B cell (primary cell): Measurements from ENCODE around the gene NUP93. TPM values are rescaled to one million over a fixed set of nuclear protein-coding genes. Genes with fewer than 3 reads are reported as not detected.

ENCODE experiments used
- ATAC-seq: fragments of 200-7000 bp; cut with Tn5 transposase; one replicate; pipeline ENCODE4 v1.10.0; 2021; ENCODE audit warnings: low read depth, mild to moderate bottlenecking, moderate number of reproducible peaks, moderate library complexity
- CTCF ChIA-PET: fragments of 350-600 bp; sonication (Branson Sonifier 250); formaldehyde crosslinking; loops from one replicate; lab custom pipeline; 2021; ENCODE audit warnings: antibody characterized with exemption, inconsistent platforms; lab: Charles Lee
- POLR2A ChIA-PET: fragments of 350-600 bp; sonication (Branson Sonifier 250); formaldehyde crosslinking; loops from one replicate; lab custom pipeline; 2021; ENCODE audit warnings: antibody characterized with exemption; lab: Charles Lee
- DNase-seq: peaks from one replicate; pipeline ENCODE4 v3.0.0; 2013
- H2AFZ ChIP-seq: 2 replicates; pipeline ENCODE4 v1.6.1; 2012; ENCODE audit warnings: mild to moderate bottlenecking, low read depth, low read length; ENCODE audit not compliant: insufficient read depth, poor library complexity, severe bottlenecking
- H3K27ac ChIP-seq, 2 donors: 1 replicate in 1 of 2; 2 replicates in 1 of 2; pipeline ENCODE4 v1.5.1; 2012 to 2013; ENCODE audit warnings: low read length in 2 of 2, mild to moderate bottlenecking in 2 of 2, moderate library complexity in 1 of 2
- H3K27me3 ChIP-seq, 4 experiments: fragments of 200-600 bp in 1 of 4; sonication (generic) in 1 of 4; replicated peaks in 1 of 4; 1 replicate in 2 of 4; 2 replicates in 2 of 4; pipeline versions ENCODE4 v1.6.1 to v1.7.0; 2013 to 2016; ENCODE audit warnings: low read length in 3 of 4, mild to moderate bottlenecking in 2 of 4, mixed read lengths in 1 of 4, moderate library complexity in 1 of 4; ENCODE audit not compliant: insufficient read depth in 4 of 4, control insufficient read depth in 3 of 4; ENCODE audit errors: control extremely low read depth in 1 of 4
- H3K36me3 ChIP-seq, 2 experiments: replicated peaks in 1 of 2; 1 replicate in 1 of 2; 2 replicates in 1 of 2; pipeline versions ENCODE4 v1.6.1 to v1.7.1; 2013; ENCODE audit warnings: low read length in 1 of 2; ENCODE audit not compliant: insufficient read depth in 2 of 2, control insufficient read depth in 1 of 2; ENCODE audit errors: control extremely low read depth in 1 of 2, extremely low read depth in 1 of 2
- H3K4me1 ChIP-seq, 2 donors: fragments of 200-600 bp in 1 of 2; sonication (generic) in 1 of 2; 1 replicate in 1 of 2; 2 replicates in 1 of 2; pipeline versions ENCODE4 v1.5.1 to v1.6.1; 2013 to 2017; ENCODE audit warnings: low read length in 2 of 2; ENCODE audit not compliant: control insufficient read depth in 2 of 2, insufficient read depth in 2 of 2
- H3K4me2 ChIP-seq: replicated peaks from 2 replicates; pipeline ENCODE3; 2012; ENCODE audit warnings: mild to moderate bottlenecking, low read depth, low read length; ENCODE audit not compliant: poor library complexity, severe bottlenecking
- H3K4me3 ChIP-seq, 5 experiments: fragments of 200-600 bp in 1 of 5; sonication (generic) in 1 of 5; 1 replicate in 3 of 5; 2 replicates in 2 of 5; pipeline versions ENCODE4 v1.5.1 to v1.7.0; 2011 to 2016; ENCODE audit warnings: low read length in 4 of 5, mild to moderate bottlenecking in 4 of 5, low read depth in 2 of 5, control low read depth in 1 of 5, moderate library complexity in 1 of 5; ENCODE audit not compliant: insufficient read depth in 1 of 5; ENCODE audit errors: control extremely low read depth in 1 of 5, extremely low read depth in 1 of 5
- H3K79me2 ChIP-seq: fragments of 200-600 bp; sonication (generic); one replicate; pipeline ENCODE4 v1.6.0; 2016; ENCODE audit warnings: low read length; ENCODE audit not compliant: control insufficient read depth, insufficient read depth
- H3K9ac ChIP-seq: fragments of 200-600 bp; sonication (generic); 2 replicates; pipeline ENCODE4 v1.6.1; 2017; ENCODE audit warnings: mild to moderate bottlenecking, low read length, moderate library complexity
- H3K9me3 ChIP-seq, 3 donors: one replicate each; pipeline versions ENCODE4 v1.6.1 to v1.7.1; 2013; ENCODE audit warnings: low read length in 2 of 3; ENCODE audit not compliant: control insufficient read depth in 2 of 3, insufficient read depth in 1 of 3; ENCODE audit errors: control extremely low read depth in 1 of 3
- H4K20me1 ChIP-seq: 2 replicates; pipeline ENCODE4 v1.6.0; 2012; ENCODE audit warnings: mild to moderate bottlenecking, low read length; ENCODE audit not compliant: insufficient read depth, control insufficient read depth, poor library complexity, severe bottlenecking
- H3K27ac Mint-ChIP-seq: one replicate; pipeline ENCODE4 v1.8.0; 2021; ENCODE audit warnings: mixed read lengths
- H3K27me3 Mint-ChIP-seq: one replicate; pipeline ENCODE4 v1.8.0; 2021; ENCODE audit warnings: mixed read lengths
- H3K4me1 Mint-ChIP-seq: one replicate; pipeline ENCODE4 v1.8.0; 2021; ENCODE audit warnings: mixed read lengths
- H3K4me3 Mint-ChIP-seq: one replicate; pipeline ENCODE4 v1.8.0; 2021; ENCODE audit warnings: mixed read lengths
- H3K9me3 Mint-ChIP-seq: one replicate; pipeline ENCODE4 v1.8.0; 2022; ENCODE audit warnings: mixed read lengths; ENCODE audit not compliant: insufficient read depth
- CTCF ChIP-seq: fragments of 200-600 bp; IDR thresholded peaks from one replicate; pipeline ENCODE4 v1.8.0; 2022; ENCODE audit warnings: antibody characterized with exemption, mild to moderate bottlenecking
- EZH2 ChIP-seq: IDR thresholded peaks from 2 replicates; pipeline ENCODE4 v1.6.1; 2012; ENCODE audit warnings: borderline replicate concordance, low read depth, mild to moderate bottlenecking, moderate library complexity, low read length; ENCODE audit not compliant: insufficient read depth, poor library complexity, severe bottlenecking
- WGBS: methylation state at CpG from one replicate; pipeline ENCODE4 v1.1.5; 2013; ENCODE audit warnings: missing lambda C conversion rate; ENCODE audit not compliant: insufficient coverage; 5-methylcytosine and 5-hydroxymethylcytosine counted together
- intact Hi-C: fragments of 100-400 bp; cut with micrococcal nuclease; formaldehyde crosslinking; loops from one replicate; pipeline ENCODE4 v1.10.0; 2022
- polyA plus RNA-seq: library from polyadenylated mRNA; depleted of rRNA; stranded (reverse); fragments of >200 nt; gene quantifications from 2 replicates; pipeline ENCODE4 v1.2.3, GENCODE V29; 2012
- total RNA-seq, 2 donors: library from RNA; stranded (reverse); fragments of 120-200 nt in 1 of 2; gene quantifications; 1 replicate in 1 of 2; 2 replicates in 1 of 2; pipeline versions ENCODE4 v1.2.3 to v1.2.4, GENCODE V29; 2013 to 2022

The NUP93 gene
- total and polyA plus RNA-seq, 2 donors (not counting 1 experiment from before 2014, with no cell fraction given): 23.6 to 64.6 TPM

GRCh38 chr16:56700195-56700594, 29.7 kb upstream of the NUP93 start:
- Histone ChIP-seq H3K27ac (no peak overlapping the region), H3K9ac (no peak overlapping the region), H3K4me1 (peaks cover 0 to 4% of the 10 kb centered on the region in 2 donors), H3K4me2 (no peak overlapping the region), H3K79me2 (no peaks in the 10 kb centered on the region), H3K9me3 (peaks cover 0 to 15% (median 3%) of the 10 kb centered on the region in 3 donors), H4K20me1 (no peaks in the 10 kb centered on the region), H2AFZ (no peak overlapping the region), H3K27me3 (peaks cover 0 to 1% (median 0%) of the 10 kb centered on the region in 4 experiments), H3K4me3 (no peak overlapping the region), H3K36me3 (no peaks in the 10 kb centered on the region)
- Mint-ChIP-seq H3K9me3 (peaks cover 7% of the 10 kb centered on the region), H3K27me3 (peaks cover 3% of the 10 kb centered on the region), H3K4me1 (peaks cover 5% of the 10 kb centered on the region), H3K4me3 (no peak overlapping the region), H3K27ac (no peak overlapping the region)
- CTCF ChIA-PET: interaction anchor here (0.6 to 3.6 kb wide), 10 partner anchors 9 to 690 kb away, joined by 3 to 53 read pairs (median 18); partner anchors contain the start of genes MT1X and MT2A
- intact Hi-C loops: loop anchor here (5.0 to 10.0 kb wide), 4 partner anchors 275 to 755 kb away; partner anchors contain the start of gene AMFR
- no peak for TF ChIP-seq CTCF
- TF ChIP-seq EZH2: no peak
- POLR2A ChIA-PET: no interaction called here
- no CpG with 5 or more reads among the region's 1 CpG for WGBS
- DNase-seq (no peak), ATAC-seq (no peak)

- Histone ChIP-seq H3K36me3 (no peaks in the 10 kb centered on the region), H3K9ac (no peak overlapping the region), H4K20me1 (no peaks in the 10 kb centered on the region), H3K4me3 (no peak overlapping the region), H3K27me3 (no peaks in the 10 kb centered on the region), H3K27ac (no peak overlapping the region), H3K9me3 (peaks cover 0 to 11% (median 3%) of the 10 kb centered on the region in 3 donors), H3K79me2 (no peaks in the 10 kb centered on the region), H3K4me2 (no peak overlapping the region), H2AFZ (no peak overlapping the region), H3K4me1 (peaks cover 0 to 4% of the 10 kb centered on the region in 2 donors)
- Mint-ChIP-seq H3K9me3 (peaks cover 7% of the 10 kb centered on the region), H3K4me3 (no peak overlapping the region), H3K27ac (no peak overlapping the region), H3K27me3 (peaks cover 3% of the 10 kb centered on the region), H3K4me1 (peaks cover 5% of the 10 kb centered on the region)
- DNase-seq: no peak
- no peak for ATAC-seq
- intact Hi-C loops: loop anchor here (5.0 to 10.0 kb wide), 4 partner anchors 276 to 756 kb away; partner anchors contain the start of gene AMFR
- CTCF ChIA-PET: interaction anchor here (0.6 to 3.6 kb wide), 13 partner anchors 9 to 1236 kb away, joined by 3 to 53 read pairs (median 17); partner anchors contain the start of genes MT1X and MT2A
- WGBS: 93% methylated on average over 1 of the region's 1 CpG
- TF ChIP-seq EZH2: no peak
- TF ChIP-seq CTCF: no peak
- POLR2A ChIA-PET: no interaction called here
Observed at GRCh38 chr16:56700631-56701030, 29.3 kb upstream of the NUP93 start.
